RWPE2 (cell line): ENCODE results near the gene GDPD5.

Source experiments
- ATAC-seq: fragments of 200-7000 bp; cut with Tn5 transposase; 3 replicates; pipeline ENCODE4 v1.9.1; 2021; ENCODE audit warnings: low read depth
- DNase-seq: peaks from one replicate; pipeline ENCODE4 v3.0.0-alpha.2; 2020; ENCODE audit warnings: low spot score
- H3K27ac ChIP-seq: fragments of 450-650 bp; 2 replicates; pipeline ENCODE4 v1.5.1; 2017; ENCODE audit warnings: mild to moderate bottlenecking; ENCODE audit not compliant: poor library complexity, severe bottlenecking
- H3K27me3 ChIP-seq: fragments of 250-450 bp; sonication (Bioruptor Pico); 2 replicates; pipeline ENCODE4 v1.5.1; 2021; ENCODE audit warnings: mild to moderate bottlenecking, moderate library complexity; ENCODE audit not compliant: insufficient read depth, poor library complexity, severe bottlenecking
- H3K36me3 ChIP-seq: fragments of 250-450 bp; sonication (Bioruptor Pico); 2 replicates; pipeline ENCODE4 v1.5.1; 2020; ENCODE audit warnings: low read depth, mild to moderate bottlenecking, moderate library complexity
- H3K4me1 ChIP-seq: fragments of 250-450 bp; sonication (Bioruptor Pico); 2 replicates; pipeline ENCODE4 v1.5.1; 2021; ENCODE audit warnings: mild to moderate bottlenecking, moderate library complexity; ENCODE audit not compliant: insufficient read depth, poor library complexity, severe bottlenecking
- H3K4me3 ChIP-seq: fragments of 250-450 bp; sonication (Bioruptor Pico); 2 replicates; pipeline ENCODE4 v1.5.1; 2021; ENCODE audit warnings: mild to moderate bottlenecking, moderate library complexity; ENCODE audit not compliant: severe bottlenecking
- H3K9me3 ChIP-seq: fragments of 250-450 bp; sonication (Bioruptor Pico); 2 replicates; pipeline ENCODE4 v1.5.1; 2021; ENCODE audit warnings: mild to moderate bottlenecking, moderate library complexity; ENCODE audit not compliant: severe bottlenecking
- CTCF ChIP-seq: fragments of 450-650 bp; IDR thresholded peaks from one replicate; pipeline ENCODE4 v1.5.1; 2017; ENCODE audit warnings: mild to moderate bottlenecking, moderate library complexity; ENCODE audit not compliant: poor library complexity, severe bottlenecking

Gene GDPD5

GRCh38 chr11:75565916-75566762 is 40.4 kb upstream of the GDPD5 start:
- TF ChIP-seq CTCF = no peak
- DNase-seq = no peak
- Histone ChIP-seq H3K9me3 (no peaks in the 10 kb centered on the region), H3K36me3 (peaks cover 60% of the 10 kb centered on the region), H3K4me3 (no peak overlapping the region), H3K4me1 (peaks cover 9% of the 10 kb centered on the region), H3K27ac (peak overlapping the region; percentile 92), H3K27me3 (no peaks in the 10 kb centered on the region)
- no peak for ATAC-seq

- Histone ChIP-seq H3K4me3 (no peak overlapping the region), H3K27me3 (no peaks in the 10 kb centered on the region), H3K4me1 (peaks cover 9% of the 10 kb centered on the region), H3K9me3 (no peaks in the 10 kb centered on the region), H3K36me3 (peaks cover 52% of the 10 kb centered on the region), H3K27ac (peak overlapping the region; percentile 92)
- ATAC-seq (peak; percentile 24; the same call in 1 of the 3 replicates), DNase-seq (no peak)
- TF ChIP-seq CTCF = no peak
These were observed 39.6 kb upstream of the GDPD5 start for GRCh38 chr11:75565221-75565814.

- ATAC-seq (peak; percentile 22), DNase-seq (no peak)
- Histone ChIP-seq H3K4me3 (peak overlapping the region; percentile 60), H3K27me3 (no peaks in the 10 kb centered on the region), H3K36me3 (peaks cover 39% of the 10 kb centered on the region), H3K9me3 (no peaks in the 10 kb centered on the region), H3K4me1 (peaks cover 9% of the 10 kb centered on the region), H3K27ac (peak overlapping the region; percentile 92)
- TF ChIP-seq CTCF = peak; percentile 39
These were observed 38.3 kb upstream of the GDPD5 start for GRCh38 chr11:75563978-75564552.

GRCh38 chr11:75563501-75563977 is 37.8 kb upstream of the GDPD5 start:
- Histone ChIP-seq H3K9me3 (no peaks in the 10 kb centered on the region), H3K36me3 (peaks cover 34% of the 10 kb centered on the region), H3K4me3 (peak overlapping the region; percentile 60), H3K4me1 (peaks cover 10% of the 10 kb centered on the region), H3K27me3 (no peaks in the 10 kb centered on the region), H3K27ac (peak overlapping the region; percentile 92)
- DNase-seq (no peak), ATAC-seq (peak; percentile 42)
- TF ChIP-seq CTCF = no peak
